Measurements from ENCODE around the gene SPAG17.

GRCh38 chr1:117985239-117985638 is 199.8 kb downstream of the SPAG17 start:
- TF ChIP-seq CTCF (IDR thresholded peaks at IDR 0.05): no peak
- TF ChIP-seq POLR2AphosphoS5 (IDR thresholded peaks at IDR 0.05): no peak
- TF ChIP-seq POLR2A (IDR thresholded peaks at IDR 0.05): no peak
- no peak for TF ChIP-seq EP300 (IDR thresholded peaks at IDR 0.05)
